ENCODE measurements around the gene SFXN4.

DNA sequence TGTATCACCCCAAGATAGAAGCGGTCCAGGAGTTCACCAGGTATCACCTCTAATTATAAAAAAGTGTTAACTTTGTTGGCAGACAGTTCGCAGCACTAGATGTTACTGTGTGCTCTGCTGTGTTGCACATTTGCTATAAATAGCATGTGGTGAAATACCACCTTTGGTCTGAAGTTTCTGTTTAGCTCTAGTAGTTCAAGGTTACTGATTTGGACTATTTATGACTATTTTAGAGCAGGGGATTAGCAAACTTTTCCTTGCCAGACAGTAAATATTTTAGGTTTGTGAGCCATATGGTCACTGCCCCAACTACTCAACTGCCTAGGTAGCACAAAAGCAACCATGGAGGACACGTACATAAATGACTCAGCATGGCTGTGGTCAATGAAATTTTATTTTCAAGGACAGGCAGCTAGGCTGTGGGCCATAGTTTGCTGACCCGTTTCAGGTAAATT, 45.1 kb downstream of the SFXN4 start:
- TF ChIP-seq CTCF (IDR thresholded peaks at IDR 0.05), result no peak
- TF ChIP-seq POLR2A (IDR thresholded peaks at IDR 0.05), result no peak

Data from body of pancreas (tissue), 4 donors.